Measurements from ENCODE around the gene FOXJ3.

FOXJ3 gene

GRCh38 chr1:42144711-42145388 lies 190.2 kb downstream of the FOXJ3 start:
- no peak for DNase-seq (ENCODE audit: low read depth)

- no peak for DNase-seq (ENCODE audit: low read depth)
Observed at GRCh38 chr1:42143896-42144710, 190.9 kb downstream of the FOXJ3 start.

- DNase-seq (ENCODE audit: low read depth), result no peak
Observed at GRCh38 chr1:42142894-42143675, 191.9 kb downstream of the FOXJ3 start.

DNA sequence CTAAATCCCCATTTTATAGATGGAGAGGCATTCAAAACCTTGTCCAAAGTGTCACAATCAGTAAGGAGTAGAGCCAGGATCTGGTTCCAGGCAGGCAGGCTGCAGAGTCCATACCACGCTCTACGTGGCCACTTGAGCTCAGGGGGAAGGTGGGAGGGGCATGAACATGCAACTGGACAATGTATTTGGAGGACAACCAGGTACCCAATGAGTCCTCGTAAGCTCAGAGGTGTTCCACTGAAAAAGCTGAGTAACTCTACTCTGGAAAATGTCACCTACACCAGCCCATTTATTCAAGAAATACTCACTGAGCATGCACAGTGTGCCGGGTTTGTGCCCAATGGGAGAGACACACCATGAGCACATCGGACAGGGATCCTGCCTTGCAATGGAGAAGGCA lies 193.1 kb downstream of the FOXJ3 start:
- DNase-seq (ENCODE audit: low read depth), result no peak

- DNase-seq (ENCODE audit: low read depth), result no peak
Observed at GRCh38 chr1:42140191-42140590, 194.8 kb downstream of the FOXJ3 start.

DNA sequence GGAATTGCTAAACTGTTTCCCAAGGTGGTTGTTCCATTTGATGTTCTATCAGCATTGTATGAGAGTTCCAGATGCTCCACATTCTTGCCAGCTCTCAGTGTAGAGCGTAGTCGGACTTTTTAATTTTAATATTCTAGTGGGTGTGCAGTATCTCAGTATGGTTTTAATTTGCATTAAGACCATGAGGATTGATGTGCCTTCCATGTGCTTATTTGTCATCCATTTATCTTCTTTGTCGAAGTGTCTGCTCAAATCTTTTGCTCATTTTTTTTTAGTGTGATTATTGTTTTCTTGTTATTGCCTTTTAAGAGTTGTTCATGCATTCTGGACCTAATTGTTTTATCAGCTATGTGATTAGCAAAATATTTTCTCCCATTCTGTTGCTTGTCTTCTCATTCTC lies 195.6 kb downstream of the FOXJ3 start:
- no peak for DNase-seq (ENCODE audit: low read depth)

DNA sequence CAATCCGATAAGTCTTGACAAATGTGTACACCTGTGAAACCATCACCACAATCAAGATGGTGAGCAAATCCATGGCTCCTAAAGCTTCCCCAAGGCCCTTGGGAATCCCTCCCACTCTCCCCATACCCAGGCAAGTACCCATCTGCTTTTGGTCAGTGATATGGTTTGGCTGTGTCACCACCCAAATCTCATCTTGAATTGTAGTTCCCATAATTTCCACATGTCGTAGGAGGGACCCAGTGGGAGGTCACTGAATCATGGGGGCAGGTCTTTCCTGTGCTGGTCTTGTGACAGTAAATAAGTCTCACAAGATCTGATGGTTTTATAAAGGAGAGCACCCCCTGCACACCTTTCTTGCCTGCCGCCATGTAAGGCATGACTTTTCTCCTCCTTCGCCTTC lies 196.4 kb downstream of the FOXJ3 start:
- DNase-seq (ENCODE audit: low read depth), result no peak

DNA sequence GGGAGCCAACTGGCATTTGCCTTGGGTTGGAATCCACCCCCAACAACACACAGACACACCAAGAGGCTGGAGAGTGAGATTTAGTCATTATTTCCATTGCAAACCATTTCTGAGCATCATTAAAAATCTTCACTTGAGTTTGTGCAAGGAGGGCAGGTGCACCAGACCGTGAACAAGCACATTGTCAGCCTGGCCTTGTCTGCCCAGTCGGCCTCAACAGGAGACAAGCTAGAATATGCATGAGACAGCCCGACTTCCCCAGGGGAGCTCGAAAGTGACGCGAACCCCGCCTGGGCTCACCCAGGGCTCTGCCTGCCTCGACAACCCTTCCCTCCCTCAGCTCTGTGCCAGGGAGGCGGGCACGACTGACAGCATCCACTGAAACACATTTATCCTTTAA lies 197.3 kb downstream of the FOXJ3 start:
- DNase-seq (ENCODE audit: low read depth), result no peak

GRCh38 chr1:42136466-42136865 lies 198.6 kb downstream of the FOXJ3 start:
- no peak for DNase-seq (ENCODE audit: low read depth)

DNA sequence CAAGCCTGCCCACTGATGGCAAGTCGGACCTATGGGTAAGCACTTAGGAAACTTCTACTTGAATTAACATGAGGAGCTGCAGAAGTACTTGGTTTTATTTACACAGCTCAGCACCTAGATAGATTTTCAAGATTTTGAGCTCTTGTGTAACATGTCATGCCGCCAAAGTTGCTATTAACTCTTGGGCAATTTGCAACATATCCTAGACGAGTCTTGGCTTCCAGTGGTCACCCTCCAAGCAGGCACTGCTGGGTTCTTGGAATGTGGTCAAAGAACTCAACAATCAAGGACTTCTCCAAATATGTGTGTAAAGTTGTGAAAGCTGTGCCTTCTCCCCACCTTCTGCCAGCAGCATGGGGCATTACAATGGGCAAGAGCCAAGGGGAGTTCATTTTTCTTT lies 199.6 kb downstream of the FOXJ3 start:
- no peak for DNase-seq (ENCODE audit: low read depth)

DNA sequence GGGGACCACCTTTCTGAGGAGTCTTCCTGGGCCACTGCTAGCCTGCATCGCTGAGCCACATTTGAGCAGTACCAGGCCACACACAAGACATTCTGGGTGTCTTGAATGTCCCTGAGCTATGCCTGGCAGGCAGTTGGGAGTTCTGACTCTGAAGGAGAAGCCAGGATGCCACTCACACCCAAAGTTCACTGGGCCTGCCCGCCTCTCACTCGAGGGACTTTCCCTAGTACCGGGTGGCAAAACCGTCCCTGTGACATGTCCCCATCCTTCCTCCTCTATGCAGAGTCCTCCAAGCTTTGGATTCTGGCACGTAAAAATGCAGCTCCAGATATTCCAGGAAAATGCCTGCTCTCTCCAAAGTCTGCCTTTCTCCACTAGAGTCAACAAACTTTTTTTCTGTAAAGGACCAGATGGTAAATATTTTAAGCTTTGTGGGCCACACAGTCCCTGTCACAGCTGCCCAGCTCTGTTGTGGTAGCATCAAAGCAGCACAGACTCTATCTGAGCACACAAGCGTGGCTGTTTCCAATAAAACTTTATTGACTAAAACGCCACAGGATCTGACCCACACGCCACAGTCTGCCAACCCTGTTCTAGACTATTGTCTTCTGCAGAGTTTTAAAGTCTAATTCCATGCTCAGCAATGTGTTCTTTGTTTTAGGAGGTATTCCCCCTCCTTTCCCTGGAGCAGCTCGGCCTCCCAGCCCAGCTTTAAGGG lies 201.1 kb downstream of the FOXJ3 start:
- DNase-seq (ENCODE audit: low read depth), result no peak

GRCh38 chr1:42133390-42133789 lies 201.6 kb downstream of the FOXJ3 start:
- no peak for DNase-seq (ENCODE audit: low read depth)

- no peak for DNase-seq (ENCODE audit: low read depth)
Observed at GRCh38 chr1:42130061-42130660, 204.9 kb downstream of the FOXJ3 start.

DNA sequence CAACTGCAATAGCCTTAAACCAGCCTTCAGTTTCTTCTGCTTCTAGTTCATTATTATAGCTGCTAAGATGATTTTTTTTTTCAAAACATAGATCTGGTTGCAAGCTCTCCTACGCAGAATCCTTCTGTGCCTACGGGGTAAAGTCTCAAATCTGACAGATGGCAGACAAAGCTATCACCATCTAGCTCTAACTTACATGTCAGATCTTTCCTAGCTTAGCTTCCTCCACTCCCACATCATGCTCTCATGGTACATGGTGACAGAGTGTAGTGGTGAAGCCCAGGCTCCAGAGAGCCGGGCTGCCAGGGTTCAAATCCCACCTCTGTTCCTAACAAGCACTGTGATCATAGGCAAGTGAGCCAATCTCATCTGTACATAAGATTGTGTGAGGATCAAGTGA lies 206.1 kb downstream of the FOXJ3 start:
- DNase-seq (ENCODE audit: low read depth), result no peak

GRCh38 chr1:42128499-42128898 lies 206.5 kb downstream of the FOXJ3 start:
- no peak for DNase-seq (ENCODE audit: low read depth)

- no peak for DNase-seq (ENCODE audit: low read depth)
Observed at GRCh38 chr1:42127767-42128166, 207.3 kb downstream of the FOXJ3 start.

Data from GM04503 (cell line).